ENCODE measurements around the gene HELZ.

DNA sequence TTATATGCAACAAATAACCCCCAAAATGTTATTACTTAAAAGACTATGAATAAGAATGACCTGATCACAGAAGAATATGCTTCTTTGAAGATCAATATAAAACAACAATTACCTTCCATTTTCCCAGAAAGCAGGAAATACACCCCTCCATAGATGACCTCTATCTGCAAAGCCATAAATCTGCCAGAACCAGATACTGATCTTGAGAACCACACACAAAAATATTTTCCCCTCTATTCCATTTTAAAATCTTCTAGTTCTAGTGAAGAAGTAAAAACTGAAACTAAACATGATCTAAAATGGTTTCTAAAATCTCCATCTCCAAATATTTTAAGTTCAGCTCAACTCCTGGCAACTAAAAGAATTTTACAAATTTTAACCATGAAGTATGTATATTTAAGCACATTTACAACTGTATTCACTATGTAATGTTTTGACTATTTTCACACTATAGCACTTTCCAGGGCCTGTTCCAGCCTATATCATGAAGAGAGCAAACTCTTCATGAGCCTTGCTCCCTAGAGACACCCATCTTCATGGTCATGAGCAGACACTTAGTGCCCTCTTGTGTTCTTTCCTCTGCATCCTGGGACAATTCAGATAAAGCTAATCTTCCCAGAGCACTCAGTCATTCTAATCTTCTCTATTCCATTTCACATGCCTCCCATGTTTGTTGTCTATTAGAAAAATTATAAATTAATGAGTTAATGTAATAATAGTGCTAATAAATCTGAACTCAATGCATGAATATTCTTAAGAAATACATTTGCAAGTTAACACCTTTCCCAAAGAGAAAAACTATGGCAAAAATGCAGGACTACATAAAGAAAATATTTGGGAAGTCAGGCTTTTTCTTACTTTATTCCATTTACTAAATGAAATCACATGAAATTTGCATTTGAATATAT, 87.0 kb downstream of the HELZ start:
- TF ChIP-seq, protein P1, sequence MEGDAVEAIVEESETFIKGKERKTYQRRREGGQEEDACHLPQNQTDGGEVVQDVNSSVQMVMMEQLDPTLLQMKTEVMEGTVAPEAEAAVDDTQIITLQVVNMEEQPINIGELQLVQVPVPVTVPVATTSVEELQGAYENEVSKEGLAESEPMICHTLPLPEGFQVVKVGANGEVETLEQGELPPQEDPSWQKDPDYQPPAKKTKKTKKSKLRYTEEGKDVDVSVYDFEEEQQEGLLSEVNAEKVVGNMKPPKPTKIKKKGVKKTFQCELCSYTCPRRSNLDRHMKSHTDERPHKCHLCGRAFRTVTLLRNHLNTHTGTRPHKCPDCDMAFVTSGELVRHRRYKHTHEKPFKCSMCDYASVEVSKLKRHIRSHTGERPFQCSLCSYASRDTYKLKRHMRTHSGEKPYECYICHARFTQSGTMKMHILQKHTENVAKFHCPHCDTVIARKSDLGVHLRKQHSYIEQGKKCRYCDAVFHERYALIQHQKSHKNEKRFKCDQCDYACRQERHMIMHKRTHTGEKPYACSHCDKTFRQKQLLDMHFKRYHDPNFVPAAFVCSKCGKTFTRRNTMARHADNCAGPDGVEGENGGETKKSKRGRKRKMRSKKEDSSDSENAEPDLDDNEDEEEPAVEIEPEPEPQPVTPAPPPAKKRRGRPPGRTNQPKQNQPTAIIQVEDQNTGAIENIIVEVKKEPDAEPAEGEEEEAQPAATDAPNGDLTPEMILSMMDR (IDR thresholded peaks at IDR 0.05), result no peak
- TF ChIP-seq POLR2A (IDR thresholded peaks at IDR 0.05), result no peak
- no peak for TF ChIP-seq EP300 (IDR thresholded peaks at IDR 0.05)
